Measurements from ENCODE around the gene DDX24.
"Not testable (repeated sequence)": the region's sequence is repeated elsewhere in the genome, so short reads cannot be mapped to it uniquely, and the experiment has no call there.

GRCh38 chr14:94072076-94072475 lies 8.9 kb downstream of the DDX24 start:
- not testable (repeated sequence) for TF ChIP-seq EZH2 (IDR thresholded peaks at IDR 0.05; ENCODE audit: insufficient read depth, low read length); CTCF (IDR thresholded peaks at IDR 0.05; ENCODE audit: insufficient read depth, low read depth, low read length)
